ENCODE data around the gene PRDM7.
A peak's percentile ranks its signal among the peaks of the same experiment; 100 is the strongest.

PRDM7 gene

GRCh38 chr16:90084215-90084950 is 7.3 kb upstream of the PRDM7 start:
- no peak overlapping the region for H3K4me3 ChIP-seq (ENCODE audit: low read depth, low read length)
- TF ChIP-seq CTCF (IDR thresholded peaks at IDR 0.05; ENCODE audit: insufficient read depth, low read depth, low read length, missing control alignments) = no peak
- DNase-seq (ENCODE audit: low read depth) = no peak

- no peak overlapping the region for H3K4me3 ChIP-seq (ENCODE audit: low read depth, low read length)
- no peak for TF ChIP-seq CTCF (IDR thresholded peaks at IDR 0.05; ENCODE audit: insufficient read depth, low read depth, low read length, missing control alignments)
- DNase-seq (ENCODE audit: low read depth) = no peak
Observed at GRCh38 chr16:90083139-90083538, 6.0 kb upstream of the PRDM7 start.

- DNase-seq (ENCODE audit: low read depth) = no peak
- no peak overlapping the region for H3K4me3 ChIP-seq (ENCODE audit: low read depth, low read length)
- TF ChIP-seq CTCF (IDR thresholded peaks at IDR 0.05; ENCODE audit: insufficient read depth, low read depth, low read length, missing control alignments) = no peak
Observed at GRCh38 chr16:90081606-90081970, 4.5 kb upstream of the PRDM7 start.

- DNase-seq (ENCODE audit: low read depth) = no peak
- no peak for TF ChIP-seq CTCF (IDR thresholded peaks at IDR 0.05; ENCODE audit: insufficient read depth, low read depth, low read length, missing control alignments)
- no peak overlapping the region for H3K4me3 ChIP-seq (ENCODE audit: low read depth, low read length)
Observed at GRCh38 chr16:90078579-90078895, 1.4 kb upstream of the PRDM7 start.

- DNase-seq (ENCODE audit: low read depth) = peak; percentile 58
- H3K4me3 ChIP-seq (ENCODE audit: low read depth, low read length) = peak overlapping the region; percentile 45
- TF ChIP-seq CTCF (IDR thresholded peaks at IDR 0.05; ENCODE audit: insufficient read depth, low read depth, low read length, missing control alignments) = peak; percentile 2
Observed at GRCh38 chr16:90077757-90078578, 837 bp upstream of the PRDM7 start.

- no peak for DNase-seq (ENCODE audit: low read depth)
- no peak for TF ChIP-seq CTCF (IDR thresholded peaks at IDR 0.05; ENCODE audit: insufficient read depth, low read depth, low read length, missing control alignments)
- H3K4me3 ChIP-seq (ENCODE audit: low read depth, low read length) = no peak overlapping the region
Observed at GRCh38 chr16:90072442-90073105, 4.6 kb downstream of the PRDM7 start.

Data from GM12865 (cell line).